Measurements from ENCODE around the gene PYGM.
A peak's percentile ranks its signal among the peaks of the same experiment; 100 is the strongest.

Gene PYGM

GRCh38 chr11:64774144-64774543 lies 14.4 kb upstream of the PYGM start:
- no peak for DNase-seq (ENCODE audit: low read depth in 1 of 2, low spot score in 1 of 2)
- TF ChIP-seq, protein P1, sequence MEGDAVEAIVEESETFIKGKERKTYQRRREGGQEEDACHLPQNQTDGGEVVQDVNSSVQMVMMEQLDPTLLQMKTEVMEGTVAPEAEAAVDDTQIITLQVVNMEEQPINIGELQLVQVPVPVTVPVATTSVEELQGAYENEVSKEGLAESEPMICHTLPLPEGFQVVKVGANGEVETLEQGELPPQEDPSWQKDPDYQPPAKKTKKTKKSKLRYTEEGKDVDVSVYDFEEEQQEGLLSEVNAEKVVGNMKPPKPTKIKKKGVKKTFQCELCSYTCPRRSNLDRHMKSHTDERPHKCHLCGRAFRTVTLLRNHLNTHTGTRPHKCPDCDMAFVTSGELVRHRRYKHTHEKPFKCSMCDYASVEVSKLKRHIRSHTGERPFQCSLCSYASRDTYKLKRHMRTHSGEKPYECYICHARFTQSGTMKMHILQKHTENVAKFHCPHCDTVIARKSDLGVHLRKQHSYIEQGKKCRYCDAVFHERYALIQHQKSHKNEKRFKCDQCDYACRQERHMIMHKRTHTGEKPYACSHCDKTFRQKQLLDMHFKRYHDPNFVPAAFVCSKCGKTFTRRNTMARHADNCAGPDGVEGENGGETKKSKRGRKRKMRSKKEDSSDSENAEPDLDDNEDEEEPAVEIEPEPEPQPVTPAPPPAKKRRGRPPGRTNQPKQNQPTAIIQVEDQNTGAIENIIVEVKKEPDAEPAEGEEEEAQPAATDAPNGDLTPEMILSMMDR (IDR thresholded peaks at IDR 0.05; ENCODE audit: insufficient read depth, low read length) = no peak
- TF ChIP-seq GABPA (IDR thresholded peaks at IDR 0.05; ENCODE audit: low read depth) (no peak), SPI1 (IDR thresholded peaks at IDR 0.05; ENCODE audit: borderline replicate concordance, low read depth) (no peak)
- Histone ChIP-seq H3K27ac (replicated peaks) (no peak overlapping the region), H3K27me3 (ENCODE audit: insufficient read depth, poor library complexity, severe bottlenecking) (no peaks in the 10 kb centered on the region), H3K4me3 (replicated peaks; ENCODE audit: insufficient read depth, low read length) (no peak overlapping the region)

DNA sequence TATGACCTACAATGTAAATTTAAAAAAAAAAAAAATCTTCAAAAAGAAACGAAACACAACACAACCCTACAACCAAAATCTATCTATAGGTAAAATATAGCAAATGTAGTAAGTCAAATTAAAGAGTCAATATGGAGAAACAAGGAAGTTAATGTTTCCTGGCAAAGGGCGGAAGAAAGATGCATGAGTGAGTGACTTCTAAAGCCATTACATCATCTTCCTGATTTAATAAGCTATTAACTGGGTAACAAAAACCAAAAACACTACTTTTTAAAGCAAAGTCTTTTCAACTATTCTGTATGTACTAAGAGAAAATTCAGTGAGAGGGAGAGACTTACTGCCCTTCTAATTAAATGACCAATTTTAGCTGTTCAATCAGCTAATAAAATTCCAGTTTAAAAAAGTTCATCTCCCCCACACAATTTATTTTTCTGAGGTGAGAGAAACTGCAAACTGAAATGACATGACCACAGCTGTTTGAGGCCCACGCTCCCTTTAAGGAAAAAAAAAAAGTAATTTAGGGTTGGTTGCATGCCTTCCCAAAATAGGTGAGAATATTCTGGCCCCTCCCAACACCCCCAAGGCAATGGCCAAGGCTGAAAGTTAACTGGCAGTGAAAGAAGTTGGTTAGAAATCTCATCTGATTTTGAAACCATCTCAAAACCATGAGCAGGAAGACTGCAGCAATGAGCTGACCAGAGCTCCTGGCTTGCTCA lies 12.7 kb upstream of the PYGM start:
- Histone ChIP-seq H3K27ac (replicated peaks) (peak overlapping the region; percentile 46), H3K4me3 (replicated peaks; ENCODE audit: insufficient read depth, low read length) (no peak overlapping the region), H3K27me3 (ENCODE audit: insufficient read depth, poor library complexity, severe bottlenecking) (no peaks in the 10 kb centered on the region)
- no peak for TF ChIP-seq SPI1 (IDR thresholded peaks at IDR 0.05; ENCODE audit: borderline replicate concordance, low read depth)
- TF ChIP-seq, protein P1 (IDR thresholded peaks at IDR 0.05; ENCODE audit: insufficient read depth, low read length) = no peak
- no peak for TF ChIP-seq GABPA (IDR thresholded peaks at IDR 0.05; ENCODE audit: low read depth)
- TF ChIP-seq, protein P2, sequence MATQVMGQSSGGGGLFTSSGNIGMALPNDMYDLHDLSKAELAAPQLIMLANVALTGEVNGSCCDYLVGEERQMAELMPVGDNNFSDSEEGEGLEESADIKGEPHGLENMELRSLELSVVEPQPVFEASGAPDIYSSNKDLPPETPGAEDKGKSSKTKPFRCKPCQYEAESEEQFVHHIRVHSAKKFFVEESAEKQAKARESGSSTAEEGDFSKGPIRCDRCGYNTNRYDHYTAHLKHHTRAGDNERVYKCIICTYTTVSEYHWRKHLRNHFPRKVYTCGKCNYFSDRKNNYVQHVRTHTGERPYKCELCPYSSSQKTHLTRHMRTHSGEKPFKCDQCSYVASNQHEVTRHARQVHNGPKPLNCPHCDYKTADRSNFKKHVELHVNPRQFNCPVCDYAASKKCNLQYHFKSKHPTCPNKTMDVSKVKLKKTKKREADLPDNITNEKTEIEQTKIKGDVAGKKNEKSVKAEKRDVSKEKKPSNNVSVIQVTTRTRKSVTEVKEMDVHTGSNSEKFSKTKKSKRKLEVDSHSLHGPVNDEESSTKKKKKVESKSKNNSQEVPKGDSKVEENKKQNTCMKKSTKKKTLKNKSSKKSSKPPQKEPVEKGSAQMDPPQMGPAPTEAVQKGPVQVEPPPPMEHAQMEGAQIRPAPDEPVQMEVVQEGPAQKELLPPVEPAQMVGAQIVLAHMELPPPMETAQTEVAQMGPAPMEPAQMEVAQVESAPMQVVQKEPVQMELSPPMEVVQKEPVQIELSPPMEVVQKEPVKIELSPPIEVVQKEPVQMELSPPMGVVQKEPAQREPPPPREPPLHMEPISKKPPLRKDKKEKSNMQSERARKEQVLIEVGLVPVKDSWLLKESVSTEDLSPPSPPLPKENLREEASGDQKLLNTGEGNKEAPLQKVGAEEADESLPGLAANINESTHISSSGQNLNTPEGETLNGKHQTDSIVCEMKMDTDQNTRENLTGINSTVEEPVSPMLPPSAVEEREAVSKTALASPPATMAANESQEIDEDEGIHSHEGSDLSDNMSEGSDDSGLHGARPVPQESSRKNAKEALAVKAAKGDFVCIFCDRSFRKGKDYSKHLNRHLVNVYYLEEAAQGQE (IDR thresholded peaks at IDR 0.05; ENCODE audit: insufficient replicate concordance, low read depth) = no peak
- peak; percentile 31; the same call in 1 of the 2 replicates for TF ChIP-seq POLR2AphosphoS5 (IDR thresholded peaks at IDR 0.05; ENCODE audit: low read depth)
- peak in 1 of 2 experiments; percentile 48 for DNase-seq (ENCODE audit: low read depth in 1 of 2, low spot score in 1 of 2)

GRCh38 chr11:64771861-64772260 lies 12.1 kb upstream of the PYGM start:
- TF ChIP-seq GABPA (IDR thresholded peaks at IDR 0.05; ENCODE audit: low read depth) (no peak), SPI1 (IDR thresholded peaks at IDR 0.05; ENCODE audit: borderline replicate concordance, low read depth) (peak; percentile 50; the same call in 1 of the 2 replicates)
- DNase-seq (ENCODE audit: low read depth in 1 of 2, low spot score in 1 of 2) = no peak
- H3K27ac ChIP-seq (replicated peaks) = peak overlapping the region; percentile 46
- H3K4me3 ChIP-seq (replicated peaks; ENCODE audit: insufficient read depth, low read length) = no peak overlapping the region
- no peaks in the 10 kb centered on the region for H3K27me3 ChIP-seq (ENCODE audit: insufficient read depth, poor library complexity, severe bottlenecking)

GRCh38 chr11:64770120-64770519 lies 10.3 kb upstream of the PYGM start:
- TF ChIP-seq, protein P1 (IDR thresholded peaks at IDR 0.05; ENCODE audit: insufficient read depth, low read length) = no peak
- no peak; the same call in 1 of the 2 replicates for TF ChIP-seq POLR2AphosphoS5 (IDR thresholded peaks at IDR 0.05; ENCODE audit: low read depth)
- TF ChIP-seq, protein P2 (IDR thresholded peaks at IDR 0.05; ENCODE audit: insufficient replicate concordance, low read depth) = no peak
- TF ChIP-seq GABPA (IDR thresholded peaks at IDR 0.05; ENCODE audit: low read depth) = no peak
- TF ChIP-seq SPI1 (IDR thresholded peaks at IDR 0.05; ENCODE audit: borderline replicate concordance, low read depth) = no peak
- H3K27me3 ChIP-seq (ENCODE audit: insufficient read depth, poor library complexity, severe bottlenecking) = no peaks in the 10 kb centered on the region
- H3K4me3 ChIP-seq (replicated peaks; ENCODE audit: insufficient read depth, low read length) = no peak overlapping the region
- DNase-seq (ENCODE audit: low read depth in 1 of 2, low spot score in 1 of 2) = no peak
- H3K27ac ChIP-seq (replicated peaks) = no peak overlapping the region

Measured in HL-60 (cell line).